ENCODE data around the gene ITGA2.

GRCh38 chr5:53071298-53071697 lies 82.1 kb downstream of the ITGA2 start:
- TF ChIP-seq CTCF (conservative IDR thresholded peaks at IDR 0.05) (no peak), ZFX (IDR thresholded peaks at IDR 0.05) (no peak)

Data from C4-2B (cell line).